AG10803 (cell line): ENCODE measurements around the gene BCL6.

ENCODE experiments used
- DNase-seq: peaks from one replicate; pipeline ENCODE4 v3.0.0; 2010; ENCODE audit warnings: low read depth
- H3K4me3 ChIP-seq: 2 replicates; pipeline ENCODE4 v1.5.1; 2011; ENCODE audit warnings: mild to moderate bottlenecking, low read length, control low read depth
- TF ChIP-seq, protein P1 (sequence below): conservative IDR thresholded peaks from 2 replicates; pipeline ENCODE4 v1.5.1; 2011; ENCODE audit warnings: mild to moderate bottlenecking, low read length, control low read depth, inconsistent platforms

BCL6 gene

DNA sequence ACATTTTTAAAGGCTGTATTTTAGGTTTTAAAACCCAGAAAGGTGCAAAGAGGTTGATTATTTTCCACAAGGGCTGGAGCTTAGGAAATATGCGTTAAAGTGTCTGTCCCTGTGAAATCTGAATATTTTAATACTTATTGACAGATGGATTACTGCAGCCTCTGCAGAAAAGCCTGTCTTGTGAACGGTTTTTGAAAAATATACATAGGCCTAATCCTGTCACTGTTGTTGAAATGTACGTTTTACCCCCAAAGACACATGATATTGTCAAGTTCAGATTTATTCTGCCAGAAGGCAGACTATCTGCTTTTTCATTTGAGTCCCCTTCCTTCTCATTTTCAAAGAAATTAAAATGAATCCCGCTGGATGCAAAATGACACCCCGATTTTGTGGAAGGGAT, 2.2 kb upstream of the BCL6 start:
- TF ChIP-seq, protein P1, sequence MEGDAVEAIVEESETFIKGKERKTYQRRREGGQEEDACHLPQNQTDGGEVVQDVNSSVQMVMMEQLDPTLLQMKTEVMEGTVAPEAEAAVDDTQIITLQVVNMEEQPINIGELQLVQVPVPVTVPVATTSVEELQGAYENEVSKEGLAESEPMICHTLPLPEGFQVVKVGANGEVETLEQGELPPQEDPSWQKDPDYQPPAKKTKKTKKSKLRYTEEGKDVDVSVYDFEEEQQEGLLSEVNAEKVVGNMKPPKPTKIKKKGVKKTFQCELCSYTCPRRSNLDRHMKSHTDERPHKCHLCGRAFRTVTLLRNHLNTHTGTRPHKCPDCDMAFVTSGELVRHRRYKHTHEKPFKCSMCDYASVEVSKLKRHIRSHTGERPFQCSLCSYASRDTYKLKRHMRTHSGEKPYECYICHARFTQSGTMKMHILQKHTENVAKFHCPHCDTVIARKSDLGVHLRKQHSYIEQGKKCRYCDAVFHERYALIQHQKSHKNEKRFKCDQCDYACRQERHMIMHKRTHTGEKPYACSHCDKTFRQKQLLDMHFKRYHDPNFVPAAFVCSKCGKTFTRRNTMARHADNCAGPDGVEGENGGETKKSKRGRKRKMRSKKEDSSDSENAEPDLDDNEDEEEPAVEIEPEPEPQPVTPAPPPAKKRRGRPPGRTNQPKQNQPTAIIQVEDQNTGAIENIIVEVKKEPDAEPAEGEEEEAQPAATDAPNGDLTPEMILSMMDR, result no peak
- H3K4me3 ChIP-seq, result no peak overlapping the region
- DNase-seq, result no peak

DNA sequence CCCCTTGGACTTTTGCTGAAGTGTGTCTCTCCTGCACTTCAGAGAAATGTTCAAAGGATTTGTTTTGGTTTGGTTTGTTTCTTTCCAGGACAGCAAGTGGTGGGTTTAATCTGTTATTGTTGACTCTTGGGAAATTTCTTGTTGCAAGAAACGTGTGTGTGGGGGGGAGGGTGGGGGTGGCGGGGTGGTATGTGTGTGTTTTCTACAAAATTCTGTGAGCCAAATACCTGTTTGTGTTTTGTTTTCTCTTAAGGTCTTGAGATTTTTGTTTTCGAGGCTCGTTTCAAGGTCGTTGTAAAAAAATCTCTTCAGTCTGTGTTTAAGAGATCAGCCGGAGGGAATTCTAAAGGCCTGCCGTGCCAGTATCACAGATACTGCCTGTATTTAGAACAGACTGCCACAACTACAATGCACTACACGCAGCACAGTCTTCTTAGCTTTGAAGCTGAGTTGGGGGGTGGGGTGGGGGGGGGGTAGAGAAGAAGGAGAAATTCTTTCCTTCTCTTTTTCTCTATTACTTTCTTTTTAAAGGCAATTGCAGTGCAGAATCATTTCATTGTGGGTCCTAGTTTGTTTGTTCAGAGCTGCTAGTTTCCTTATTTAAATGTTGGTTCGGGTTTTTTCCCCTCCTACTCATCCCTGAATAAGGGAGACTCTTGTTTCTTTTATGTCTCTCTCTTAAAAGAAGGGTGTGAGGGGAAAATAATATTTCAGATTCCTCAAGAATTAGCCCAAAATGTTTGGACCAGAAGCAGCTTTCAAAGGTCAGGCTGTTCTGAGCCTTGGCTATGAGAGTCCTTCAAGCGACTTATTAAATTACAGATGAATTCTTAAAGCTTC, 1.4 kb upstream of the BCL6 start:
- peak overlapping the region; percentile 98 for H3K4me3 ChIP-seq
- peak; percentile 59 for DNase-seq
- TF ChIP-seq, protein P1, result no peak

DNA sequence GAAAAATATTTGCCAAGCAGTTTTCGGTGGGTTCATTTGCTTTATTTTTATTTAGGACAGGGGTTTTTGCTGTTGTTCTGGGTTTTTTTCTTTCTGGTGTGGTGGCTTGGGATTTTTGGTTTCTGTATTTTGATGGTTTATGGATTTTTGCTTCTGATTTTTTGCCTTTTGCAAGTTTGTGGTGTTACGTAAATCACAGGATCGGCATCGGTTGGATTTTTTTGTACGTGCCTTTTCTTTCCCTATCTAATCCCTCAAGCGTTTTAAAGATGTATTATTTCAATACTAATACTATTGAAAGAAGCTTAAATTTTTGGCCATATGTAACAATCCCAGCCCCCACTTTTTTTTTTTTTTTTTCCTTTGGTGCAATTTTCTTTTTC, 782 bp upstream of the BCL6 start:
- H3K4me3 ChIP-seq, result peak overlapping the region; percentile 98
- DNase-seq, result no peak
- TF ChIP-seq, protein P1, result no peak

DNA sequence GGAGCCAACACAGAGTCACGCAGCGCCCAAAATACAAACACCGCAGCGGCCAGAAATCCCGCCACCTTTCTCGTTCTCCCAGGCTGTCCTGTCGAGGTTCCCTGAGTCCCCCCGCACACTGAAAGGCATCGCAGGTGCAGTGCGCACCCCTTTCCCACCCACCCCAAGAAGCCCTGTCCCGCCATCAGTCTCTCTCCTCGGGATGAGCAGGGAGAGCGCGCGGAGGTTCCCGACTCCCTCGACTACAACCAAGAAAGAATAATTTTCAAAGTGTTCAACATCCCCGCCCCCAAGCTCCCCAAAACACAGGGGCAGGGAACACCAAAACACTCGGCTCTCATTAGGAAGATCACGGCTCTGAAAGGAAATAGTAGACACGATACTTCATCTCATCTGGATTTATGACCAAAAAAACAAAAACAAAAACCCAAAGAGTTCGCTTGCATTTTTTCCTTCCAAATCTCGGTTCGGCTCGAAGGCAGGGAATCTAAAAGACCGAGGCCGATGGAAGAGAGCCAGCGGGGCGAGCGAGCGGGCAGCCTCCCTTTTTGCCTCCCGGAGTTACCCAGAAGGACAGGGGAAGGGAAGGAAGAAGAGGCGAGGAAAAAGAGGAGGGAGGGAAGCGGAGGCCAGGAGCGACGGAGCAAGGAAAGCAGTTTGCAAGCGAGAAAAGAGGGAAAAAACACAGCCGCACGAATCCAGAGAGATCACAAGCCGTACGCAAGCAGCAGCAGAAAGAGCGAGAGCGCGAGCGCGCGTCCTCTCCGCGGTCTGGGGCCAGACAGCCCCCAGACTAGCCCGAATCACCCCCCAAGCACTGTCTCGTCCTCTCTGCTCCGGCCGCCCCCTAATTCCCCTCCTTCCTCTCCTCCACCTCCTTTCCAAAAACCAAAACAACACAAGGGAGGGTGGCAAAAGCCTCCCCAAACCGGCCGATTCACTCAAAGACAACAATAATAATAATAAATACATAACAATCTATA, 808 bp downstream of the BCL6 start:
- peak; percentile 53 for DNase-seq
- peak overlapping the region; percentile 98 for H3K4me3 ChIP-seq
- TF ChIP-seq, protein P1, result no peak

DNA sequence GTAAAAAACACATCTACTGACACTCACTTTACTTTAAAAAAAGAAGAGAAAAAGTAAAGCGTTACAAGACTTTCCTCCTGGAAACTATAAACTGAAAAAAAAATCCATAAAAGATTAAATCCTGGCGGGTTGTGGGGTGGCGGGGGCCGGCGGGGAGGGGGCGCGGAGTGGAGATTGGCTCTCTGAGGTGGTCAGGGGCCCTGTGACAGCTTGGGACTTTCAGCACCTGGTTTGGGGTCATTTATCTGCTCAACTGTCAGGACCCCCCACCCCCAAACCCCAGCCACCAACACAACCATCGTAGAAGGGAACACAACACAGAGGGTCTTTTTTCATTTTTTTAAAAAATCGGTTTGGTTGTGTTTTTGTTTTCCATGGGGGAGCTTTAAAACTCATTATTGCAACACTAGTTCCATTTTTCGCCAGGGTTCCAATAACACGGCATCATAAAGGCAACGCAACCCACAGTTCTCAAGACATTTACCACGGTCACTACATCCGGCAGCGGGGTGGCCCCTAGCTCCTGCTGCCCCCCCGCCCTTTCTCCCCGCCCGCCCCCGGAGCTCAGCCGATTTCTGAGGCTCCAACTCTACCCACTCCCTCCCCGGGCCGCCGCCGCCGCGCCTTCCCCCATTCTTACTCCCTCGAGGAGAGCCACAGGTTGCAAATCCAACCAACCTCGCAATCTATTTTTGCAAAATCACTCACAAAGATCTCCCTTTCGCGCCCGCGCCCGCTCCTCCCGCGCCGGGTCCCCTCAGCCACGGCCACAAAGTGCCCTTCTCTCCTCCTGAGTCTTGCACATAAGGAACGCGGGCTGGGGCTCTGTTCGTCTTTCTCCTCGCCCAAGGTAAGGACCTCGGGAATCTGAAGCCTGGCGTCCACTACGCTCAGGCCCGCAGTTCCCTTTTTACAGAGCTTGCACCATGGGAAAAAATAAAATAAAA, 1.8 kb downstream of the BCL6 start:
- DNase-seq, result peak; percentile 71
- peak overlapping the region; percentile 98 for H3K4me3 ChIP-seq
- TF ChIP-seq, protein P1, result no peak

DNA sequence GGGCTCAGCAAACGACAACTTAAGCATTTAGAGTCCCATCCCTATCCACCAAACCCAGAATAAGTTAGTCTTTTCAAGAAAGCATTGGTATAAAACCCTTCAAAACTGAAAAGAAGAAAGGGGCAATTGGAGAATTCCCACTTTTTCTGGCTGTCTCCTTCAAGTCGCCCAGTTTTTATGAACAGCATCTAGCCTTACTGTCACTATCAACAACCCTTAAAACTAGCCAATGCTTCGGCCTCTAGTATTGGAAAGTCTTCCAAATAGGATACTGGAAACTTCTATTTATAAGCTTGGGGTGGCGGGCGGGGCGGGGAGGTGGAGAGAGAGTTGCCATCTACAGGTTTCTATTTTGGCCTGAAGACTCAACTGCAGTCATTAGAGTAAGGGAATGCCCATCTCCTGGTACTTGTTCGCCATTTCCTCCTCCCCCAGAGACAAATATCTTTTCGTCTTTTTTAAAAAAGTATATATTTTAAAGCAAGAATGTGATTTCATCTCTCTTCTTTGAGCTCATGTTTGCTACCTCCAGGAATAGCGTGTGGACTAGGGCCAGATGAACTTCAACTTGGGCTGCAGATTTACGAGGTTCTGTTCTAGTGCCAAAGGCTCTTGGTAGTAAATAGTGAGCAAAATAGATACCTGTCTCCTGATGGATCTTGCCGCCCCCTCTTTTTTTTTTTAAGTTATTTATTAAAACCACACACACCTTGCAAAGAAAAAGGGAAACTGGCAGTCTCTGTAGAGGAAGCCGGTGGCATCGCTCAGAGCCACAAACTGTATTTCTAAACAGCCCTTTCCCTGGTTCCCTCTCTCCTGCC, 2.7 kb downstream of the BCL6 start:
- TF ChIP-seq, protein P1, result no peak
- H3K4me3 ChIP-seq, result peak overlapping the region; percentile 98
- no peak for DNase-seq
